K562 (cell line): Measurements from ENCODE around the gene ZSWIM7.

Source experiments
- ETV5 ChIP-seq: sonication (generic); formaldehyde crosslinking; IDR thresholded peaks from 2 replicates; pipeline ENCODE4 v1.4.0; 2020; ENCODE audit warnings: low read depth, mild to moderate bottlenecking, missing genetic modification reagents
- NFYB ChIP-seq: IDR thresholded peaks from 2 replicates; pipeline ENCODE4 v1.6.1; 2011; ENCODE audit warnings: mild to moderate bottlenecking, moderate library complexity; ENCODE audit not compliant: insufficient read length; ENCODE audit errors: extremely low read depth

- TF ChIP-seq ETV5 = no peak
- no peak for TF ChIP-seq NFYB
Measured at GRCh38 chr17:15947976-15948752, 51.3 kb downstream of the ZSWIM7 start.
